Left renal cortex interstitium (tissue), 4 donors: Measurements from ENCODE around the gene CELF5. TPM values are rescaled to one million over a fixed set of nuclear protein-coding genes. Genes with fewer than 3 reads are reported as not detected.

Experiments used
- DNase-seq, 4 donors: peaks; one replicate each; pipeline ENCODE4 v3.0.0-alpha.2; 2013; ENCODE audit warnings: low read depth in 4 of 4, low spot score in 2 of 4, missing footprints in 1 of 4
- polyA plus RNA-seq, 4 donors: library from polyadenylated mRNA; unstranded; fragments of 120-200 nt; gene quantifications; one replicate each; pipeline ENCODE4 v1.2.1, GENCODE V29; 2013; ENCODE audit not compliant: insufficient read length in 4 of 4

Gene CELF5
- polyA plus RNA-seq, 4 donors, result 0.37 to 2.1 (median 1.0) TPM

DNA sequence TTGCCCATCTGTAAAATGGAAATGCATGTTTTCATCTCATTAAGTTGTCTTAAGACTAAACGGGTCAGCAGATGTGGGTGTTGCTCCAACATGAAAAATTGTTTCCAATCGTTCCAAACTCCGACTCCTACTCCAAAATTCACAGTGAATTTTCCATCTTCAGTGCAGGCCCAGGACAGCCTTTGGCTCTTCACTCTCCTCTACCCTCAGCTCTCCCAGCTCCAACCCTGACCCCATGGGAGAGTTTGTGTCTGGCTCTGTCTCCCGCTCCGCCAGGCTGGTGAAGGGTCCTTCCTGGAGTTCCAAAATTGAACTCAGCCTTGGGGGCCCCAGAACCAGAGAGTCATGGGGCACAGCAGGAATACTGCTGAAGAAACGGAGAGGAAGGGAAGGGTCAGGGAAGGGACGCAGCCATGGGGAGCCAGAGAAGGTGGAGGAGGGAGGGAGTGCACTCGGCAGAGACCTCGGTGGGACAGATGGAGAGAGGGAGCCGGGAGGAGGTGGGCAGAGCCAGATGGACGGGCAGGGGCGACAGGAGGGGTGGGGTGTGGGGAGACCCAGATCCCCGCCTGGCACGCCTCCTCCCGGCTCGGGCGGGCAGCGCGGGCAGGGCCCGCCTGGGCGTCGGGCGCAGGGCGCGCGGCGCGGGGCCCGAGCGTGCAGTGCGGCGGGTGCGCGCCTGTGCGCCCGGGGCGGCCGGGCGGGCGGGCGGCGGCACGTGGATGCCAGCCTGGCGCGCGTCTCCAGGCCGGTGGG, 45.6 kb downstream of the CELF5 start:
- DNase-seq, result no peak

DNA sequence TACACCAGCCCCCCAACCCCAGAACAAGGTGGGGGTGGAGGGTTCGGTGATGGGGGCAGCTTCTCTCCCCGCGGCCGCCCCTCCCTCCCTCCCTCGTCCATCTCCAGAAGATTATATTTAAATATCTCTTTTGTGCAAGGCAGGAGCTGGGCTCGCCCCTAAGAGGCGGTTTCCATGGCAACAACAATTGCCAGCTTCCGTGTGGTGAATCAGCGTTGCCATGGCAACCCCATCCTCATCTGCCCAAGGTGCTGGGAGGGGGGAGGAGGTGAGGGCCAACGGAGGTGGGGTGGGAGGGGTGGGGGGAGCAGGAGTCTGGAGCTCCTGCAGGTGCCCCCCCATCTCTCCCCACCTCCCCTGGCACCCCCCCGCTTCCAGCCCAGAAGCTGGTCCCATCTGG, 46.4 kb downstream of the CELF5 start:
- no peak for DNase-seq

DNA sequence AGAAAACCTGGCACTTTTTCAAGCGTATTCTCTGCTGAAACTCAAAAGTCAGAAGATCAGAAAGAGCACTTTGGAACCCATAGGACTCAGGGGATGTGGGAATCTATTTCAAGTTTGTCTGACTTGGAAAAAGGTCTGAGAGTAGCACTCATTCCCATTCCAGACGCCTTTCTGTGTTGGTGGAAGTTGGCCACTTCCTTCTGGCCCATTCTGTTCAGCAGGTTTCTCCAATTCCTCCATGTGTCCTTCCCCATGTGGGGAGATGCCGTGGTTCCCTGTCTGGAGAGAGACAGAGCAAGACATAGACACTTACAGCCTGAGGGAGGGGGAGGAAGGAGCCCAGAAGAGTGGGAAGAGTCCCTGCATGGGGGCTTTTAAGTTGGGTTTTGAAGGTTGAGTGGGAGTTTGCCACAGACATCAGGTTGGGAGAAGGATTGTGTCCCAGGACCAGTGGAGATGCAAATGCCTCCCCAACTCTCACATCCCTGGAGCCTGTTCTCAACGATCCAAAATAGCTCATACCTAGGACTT, 48.0 kb downstream of the CELF5 start:
- no peak for DNase-seq

DNA sequence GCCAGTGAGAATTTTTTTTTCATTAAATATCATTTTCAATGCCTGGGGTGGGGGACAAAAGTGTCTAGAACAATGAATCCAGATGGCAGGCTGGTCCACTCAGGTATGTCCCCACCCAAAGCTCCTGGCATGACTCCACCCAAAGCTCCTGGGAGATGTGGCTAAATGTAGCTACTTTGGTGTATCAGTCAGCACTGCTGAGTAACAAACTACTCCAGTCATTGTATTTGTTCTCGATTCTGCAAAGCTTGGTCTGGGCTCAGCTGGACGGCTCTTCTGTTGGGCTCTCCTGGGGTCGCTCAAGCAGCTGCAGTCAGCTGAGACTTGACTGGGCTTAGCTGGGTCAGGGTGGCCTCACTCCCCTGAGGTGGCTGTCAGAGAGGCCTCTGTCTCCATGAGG, 48.5 kb downstream of the CELF5 start:
- DNase-seq, result no peak

DNA sequence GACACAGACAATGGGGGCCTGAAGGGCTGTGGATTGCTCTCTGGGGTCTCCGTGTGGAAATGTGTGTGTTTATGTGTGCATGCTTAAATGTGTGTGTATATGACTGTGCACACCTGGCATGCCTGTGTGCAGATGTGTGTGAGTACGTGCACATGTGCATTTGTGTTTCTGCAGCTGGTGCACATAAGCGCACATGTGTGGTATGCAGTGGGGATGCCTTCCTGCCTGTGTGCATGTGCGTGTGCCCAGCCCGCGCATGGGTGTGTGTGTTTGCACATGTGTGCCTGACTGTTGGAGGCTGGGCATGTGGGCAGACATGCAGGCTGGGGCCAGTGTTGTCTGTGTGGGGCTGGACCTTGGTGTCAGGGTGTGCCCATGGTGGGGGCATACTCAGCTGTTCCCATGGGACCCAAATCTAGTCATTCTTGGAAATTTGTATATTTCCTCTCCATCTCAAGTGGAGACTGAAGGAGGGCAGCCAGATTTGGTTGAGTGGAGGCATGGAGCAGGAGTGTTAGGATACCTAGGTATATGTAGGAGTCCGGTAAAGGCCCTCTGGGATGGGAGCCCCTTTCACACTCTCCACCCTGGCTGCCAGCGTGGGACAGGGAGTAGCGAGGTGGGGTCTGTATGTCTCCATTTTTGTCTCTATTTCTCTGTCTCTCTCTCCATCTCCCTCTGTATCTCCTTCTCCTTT, 49.9 kb downstream of the CELF5 start:
- no peak for DNase-seq

DNA sequence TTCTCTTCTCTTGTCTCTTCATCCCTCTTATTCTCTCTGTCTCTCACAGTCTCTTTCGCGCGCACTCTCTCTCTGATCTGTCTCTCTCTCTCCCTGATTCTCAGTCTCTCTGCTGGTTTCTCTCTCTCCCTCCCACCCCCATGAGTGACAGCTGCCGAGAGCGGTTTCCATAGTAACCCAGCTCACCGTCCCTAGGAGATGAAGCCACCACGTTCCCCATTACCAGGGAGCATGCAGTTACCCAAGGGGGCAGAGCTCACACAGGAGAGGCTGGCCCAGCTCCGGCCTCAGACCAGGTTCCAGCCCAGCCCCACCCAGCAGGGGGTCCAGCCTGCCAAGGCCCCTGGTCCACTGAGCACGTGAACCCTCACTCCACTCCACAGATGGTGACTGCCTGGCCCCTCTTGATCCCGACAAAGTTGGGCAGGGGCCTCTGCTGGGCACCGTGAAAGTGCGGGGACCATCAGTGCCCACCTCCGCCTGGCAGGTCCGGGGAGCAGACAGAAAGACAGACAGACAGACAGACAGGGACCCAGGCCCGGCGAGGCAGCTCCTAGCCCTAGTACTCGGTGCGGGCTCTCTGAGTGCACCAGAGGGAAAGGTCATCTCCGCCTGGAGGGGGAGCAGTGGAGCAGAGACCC, 50.6 kb downstream of the CELF5 start:
- DNase-seq, result no peak

DNA sequence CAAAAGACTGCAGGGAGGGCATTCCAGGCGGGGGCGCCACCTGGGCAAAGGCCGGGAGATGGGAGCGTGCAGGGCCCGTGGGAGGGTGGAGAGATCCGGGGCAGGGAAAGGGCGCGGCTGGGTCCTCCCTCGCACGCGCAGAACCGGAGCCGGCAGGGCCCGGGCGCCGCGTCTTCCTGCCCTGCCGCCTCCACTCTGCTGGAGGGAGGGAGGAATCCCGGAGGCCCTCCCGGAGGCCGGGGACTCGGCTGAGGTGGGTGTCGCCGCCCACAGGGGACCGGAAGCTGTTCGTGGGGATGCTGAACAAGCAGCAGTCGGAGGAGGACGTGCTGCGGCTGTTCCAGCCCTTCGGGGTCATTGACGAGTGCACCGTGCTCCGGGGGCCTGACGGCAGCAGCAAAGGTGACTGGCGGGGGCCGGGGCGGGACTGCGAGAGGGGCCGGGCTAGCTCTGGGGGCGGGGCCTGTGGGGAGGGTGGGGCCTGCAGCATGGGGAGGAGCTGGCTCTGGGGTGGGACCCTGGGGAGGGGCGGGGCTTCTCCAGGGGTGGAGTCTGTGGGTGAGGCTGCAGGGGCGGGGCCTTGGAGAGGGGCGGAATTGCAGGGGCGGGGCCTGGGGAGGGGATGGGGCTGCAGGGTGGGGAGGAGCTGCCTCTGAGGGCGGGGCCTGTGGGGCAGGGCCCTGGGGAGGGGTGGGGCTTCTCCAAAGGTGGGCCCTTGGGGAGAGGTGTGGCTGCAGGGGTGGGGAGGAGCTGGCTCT, 51.3 kb downstream of the CELF5 start:
- no peak for DNase-seq

DNA sequence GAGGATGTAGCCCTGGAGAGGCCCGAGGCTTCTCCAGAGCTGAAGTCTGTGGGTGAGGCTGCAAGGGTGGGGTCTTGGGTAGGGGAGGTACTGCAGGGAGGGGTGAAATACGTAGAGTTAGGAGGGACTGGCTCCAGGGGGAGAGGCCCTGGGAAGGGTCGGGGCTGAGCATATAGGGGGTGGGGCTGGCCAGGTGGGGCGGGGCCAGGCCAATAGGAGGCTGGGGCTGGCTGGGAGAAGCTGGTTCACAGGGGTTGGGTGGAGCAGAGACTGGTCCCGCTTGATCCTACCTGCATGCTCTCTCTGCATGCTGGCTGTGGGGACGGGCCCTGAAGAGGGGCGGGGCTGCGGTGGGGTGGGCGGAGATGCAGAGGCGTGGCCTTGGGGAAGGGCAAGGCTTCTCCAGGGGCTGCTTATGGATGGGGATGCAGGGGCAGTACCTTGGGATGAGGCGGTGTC, 51.9 kb downstream of the CELF5 start:
- no peak for DNase-seq

DNA sequence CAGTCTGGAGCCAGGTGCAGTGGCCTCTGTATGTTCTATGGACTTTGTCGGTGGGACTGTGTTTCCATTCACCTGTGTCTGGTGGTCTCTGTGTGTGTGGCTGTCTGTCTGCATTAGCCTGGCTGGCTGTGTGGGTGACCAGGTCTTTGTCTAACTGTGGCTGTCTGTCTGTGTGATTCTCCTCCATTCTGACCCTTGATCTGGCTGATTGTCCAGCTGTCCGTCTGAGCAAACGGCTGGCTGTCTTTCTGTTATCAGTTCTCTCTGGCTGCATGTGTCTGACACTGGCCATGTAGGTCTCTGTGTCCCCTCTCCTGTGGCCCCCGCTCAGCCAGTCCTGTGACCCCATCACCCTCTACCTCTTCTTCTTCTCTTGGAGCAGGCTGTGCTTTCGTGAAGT, 53.2 kb downstream of the CELF5 start:
- DNase-seq, result no peak

DNA sequence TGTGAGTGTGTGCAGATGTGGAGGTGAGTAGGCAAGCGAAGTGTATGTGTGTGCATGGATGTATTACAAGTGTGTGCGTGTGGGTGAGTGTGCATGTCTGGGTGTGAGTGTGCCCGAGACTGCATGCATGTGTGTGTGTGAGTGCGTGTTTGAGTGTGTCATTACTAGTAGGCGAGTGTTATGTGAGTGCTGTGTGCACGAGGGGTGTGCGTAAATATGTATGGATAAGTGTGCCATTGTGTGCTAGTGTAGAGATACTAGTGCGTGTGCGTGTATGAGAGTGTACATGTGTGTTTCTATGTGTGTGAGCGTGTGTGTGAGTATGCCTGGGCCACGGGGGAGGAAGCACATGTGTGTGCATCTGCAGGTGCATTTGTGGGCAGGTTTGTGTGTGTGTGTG, 53.8 kb downstream of the CELF5 start:
- no peak for DNase-seq

DNA sequence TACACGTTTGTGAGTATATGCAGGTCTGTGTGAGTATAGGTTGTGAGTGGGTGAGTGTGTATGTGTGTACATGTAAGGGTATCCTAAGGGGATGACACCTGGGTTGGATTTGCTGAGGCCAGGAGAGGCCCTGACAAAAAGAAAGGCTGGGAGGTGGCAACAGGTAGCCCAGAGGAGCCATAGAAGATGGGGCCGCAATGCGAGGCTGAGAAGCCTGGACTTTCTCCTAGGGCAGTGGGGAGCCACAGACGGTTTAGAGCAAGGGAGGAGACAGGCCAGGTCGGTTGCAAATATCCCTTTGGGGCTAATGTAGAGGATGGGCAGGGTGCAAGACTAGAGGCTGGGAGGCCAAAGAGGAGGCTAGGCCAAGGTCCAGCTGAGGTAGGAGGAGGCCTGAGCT, 54.3 kb downstream of the CELF5 start:
- no peak for DNase-seq

DNA sequence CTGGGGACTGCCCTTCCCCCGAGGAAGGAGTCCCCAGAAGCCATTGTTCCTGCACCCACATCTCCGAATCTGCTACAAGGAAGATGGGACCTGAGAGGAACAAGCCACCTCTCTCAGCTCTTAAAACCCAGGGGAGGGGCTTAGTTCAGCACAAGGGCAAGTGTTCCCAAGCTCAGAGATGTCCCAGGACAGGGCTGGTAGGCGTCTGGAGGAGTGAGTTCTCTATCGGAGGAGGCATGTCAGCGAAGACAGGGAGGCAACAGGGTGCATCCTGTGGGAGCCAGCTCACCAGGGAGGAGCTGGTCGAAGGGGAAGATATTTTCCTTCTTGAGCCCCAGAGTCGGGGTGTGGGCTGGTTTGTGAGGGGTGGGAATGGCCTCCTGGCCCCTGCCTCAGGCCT, 54.8 kb downstream of the CELF5 start:
- no peak for DNase-seq

DNA sequence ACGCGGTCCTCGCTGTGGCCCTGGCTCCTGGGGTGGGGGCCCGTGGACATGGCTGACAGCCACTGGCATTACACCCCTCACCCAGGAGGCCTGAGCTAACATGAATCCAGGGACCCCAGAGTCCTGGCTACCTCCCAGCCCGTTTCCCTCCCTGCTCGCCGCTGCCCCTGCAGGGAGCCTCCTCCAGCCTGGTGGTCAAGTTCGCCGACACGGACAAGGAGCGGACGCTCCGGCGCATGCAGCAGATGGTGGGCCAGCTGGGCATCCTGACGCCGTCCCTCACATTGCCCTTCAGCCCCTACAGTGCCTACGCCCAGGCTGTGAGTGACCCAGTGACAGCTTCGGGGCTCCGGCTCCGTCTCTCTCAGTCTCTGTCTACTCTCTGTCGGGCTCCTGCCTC, 56.6 kb downstream of the CELF5 start:
- no peak for DNase-seq

DNA sequence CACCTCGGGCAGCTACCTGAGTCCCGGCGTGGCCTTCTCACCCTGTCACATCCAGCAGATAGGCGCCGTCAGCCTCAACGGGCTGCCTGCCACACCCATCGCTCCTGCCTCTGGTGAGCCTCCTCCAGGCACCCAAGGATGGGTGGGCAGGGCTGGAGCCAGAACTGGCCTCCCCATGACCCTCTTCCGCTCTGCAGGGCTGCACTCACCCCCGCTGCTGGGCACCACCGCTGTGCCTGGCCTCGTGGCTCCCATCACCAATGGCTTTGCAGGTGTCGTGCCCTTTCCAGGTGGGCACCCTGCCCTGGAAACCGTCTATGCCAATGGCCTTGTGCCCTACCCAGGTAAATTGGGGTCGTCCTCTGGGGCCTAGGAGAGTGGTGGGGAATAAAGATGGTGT, 57.7 kb downstream of the CELF5 start:
- DNase-seq, result no peak

DNA sequence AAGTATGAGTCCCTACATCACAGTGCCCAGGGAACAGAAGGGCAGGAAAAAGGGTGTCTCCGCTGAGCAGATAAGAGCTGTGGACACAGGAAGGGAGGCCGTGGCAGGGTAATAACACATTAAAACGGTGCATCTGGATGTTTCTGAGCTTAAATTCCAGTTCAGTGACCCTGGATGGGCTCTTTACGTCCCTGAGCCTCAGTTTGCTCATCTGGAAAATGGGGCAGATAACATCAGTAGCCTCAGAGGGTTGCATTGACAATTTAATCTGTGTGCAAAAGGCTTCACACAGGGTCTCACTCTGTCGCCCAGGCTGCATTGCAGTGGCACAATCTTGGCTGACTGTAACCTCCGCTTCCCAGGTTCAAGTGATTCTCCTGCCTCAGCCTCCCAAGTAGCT, 58.1 kb downstream of the CELF5 start:
- no peak for DNase-seq

DNA sequence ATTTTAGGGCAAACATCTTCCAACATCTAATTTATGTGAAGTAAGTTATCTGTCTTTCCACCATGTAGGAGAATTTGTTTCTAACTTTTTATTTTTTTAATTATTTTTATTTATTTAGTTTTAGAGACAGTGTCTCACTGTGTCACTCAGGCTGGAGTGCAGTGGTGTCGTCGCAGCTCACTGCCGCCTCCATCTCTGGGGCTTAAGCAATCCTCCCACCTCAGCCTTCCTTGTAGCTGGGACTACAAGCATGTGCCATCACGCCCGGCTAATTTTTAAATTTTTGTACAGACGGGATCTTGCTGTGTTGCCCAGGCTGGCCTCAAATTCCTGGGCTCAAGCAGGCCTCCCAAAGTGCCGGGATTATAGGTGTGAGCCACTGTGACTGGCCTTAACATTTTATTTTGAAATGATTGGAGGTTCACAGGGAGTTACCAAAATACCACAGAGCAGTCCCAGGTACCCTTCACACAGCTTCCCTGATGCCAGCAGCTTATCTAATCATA, 58.8 kb downstream of the CELF5 start:
- DNase-seq, result no peak

DNA sequence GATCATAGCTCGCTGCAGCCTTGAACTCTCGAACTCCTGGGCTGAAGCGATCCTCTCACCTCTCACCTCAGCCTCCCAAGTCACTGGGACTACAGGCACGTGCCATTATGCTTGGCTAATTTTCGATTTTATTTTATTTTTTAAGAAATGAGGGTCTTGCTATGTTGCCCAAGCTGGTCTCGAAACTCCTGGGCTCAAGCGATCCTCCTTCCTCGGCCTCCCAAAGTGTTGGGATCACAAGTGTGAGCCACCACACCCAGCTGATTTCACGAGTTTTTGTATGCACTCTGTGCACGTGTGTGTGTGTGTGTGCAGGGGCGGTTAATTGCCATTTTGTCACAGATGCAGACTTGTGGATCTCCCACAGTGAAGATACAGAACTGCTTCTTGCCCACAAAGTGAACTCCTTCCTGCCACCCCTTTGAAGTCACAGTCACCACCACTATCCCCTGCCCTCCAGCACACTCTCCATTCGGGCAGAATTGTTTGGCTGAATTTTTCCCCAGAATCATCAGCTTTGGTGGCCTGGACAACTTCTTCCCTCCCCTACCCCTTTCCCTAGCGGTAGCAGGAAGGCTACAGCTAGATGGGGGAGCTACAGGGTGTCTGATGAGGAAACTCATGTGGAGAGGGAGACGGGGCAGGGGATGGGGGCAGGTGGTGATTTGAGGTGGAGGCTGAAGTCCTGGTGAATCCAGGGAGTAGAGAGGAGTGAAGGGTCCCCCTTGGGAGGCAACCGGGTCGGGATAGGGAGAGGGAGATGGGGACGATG, 59.6 kb downstream of the CELF5 start:
- no peak for DNase-seq

DNA sequence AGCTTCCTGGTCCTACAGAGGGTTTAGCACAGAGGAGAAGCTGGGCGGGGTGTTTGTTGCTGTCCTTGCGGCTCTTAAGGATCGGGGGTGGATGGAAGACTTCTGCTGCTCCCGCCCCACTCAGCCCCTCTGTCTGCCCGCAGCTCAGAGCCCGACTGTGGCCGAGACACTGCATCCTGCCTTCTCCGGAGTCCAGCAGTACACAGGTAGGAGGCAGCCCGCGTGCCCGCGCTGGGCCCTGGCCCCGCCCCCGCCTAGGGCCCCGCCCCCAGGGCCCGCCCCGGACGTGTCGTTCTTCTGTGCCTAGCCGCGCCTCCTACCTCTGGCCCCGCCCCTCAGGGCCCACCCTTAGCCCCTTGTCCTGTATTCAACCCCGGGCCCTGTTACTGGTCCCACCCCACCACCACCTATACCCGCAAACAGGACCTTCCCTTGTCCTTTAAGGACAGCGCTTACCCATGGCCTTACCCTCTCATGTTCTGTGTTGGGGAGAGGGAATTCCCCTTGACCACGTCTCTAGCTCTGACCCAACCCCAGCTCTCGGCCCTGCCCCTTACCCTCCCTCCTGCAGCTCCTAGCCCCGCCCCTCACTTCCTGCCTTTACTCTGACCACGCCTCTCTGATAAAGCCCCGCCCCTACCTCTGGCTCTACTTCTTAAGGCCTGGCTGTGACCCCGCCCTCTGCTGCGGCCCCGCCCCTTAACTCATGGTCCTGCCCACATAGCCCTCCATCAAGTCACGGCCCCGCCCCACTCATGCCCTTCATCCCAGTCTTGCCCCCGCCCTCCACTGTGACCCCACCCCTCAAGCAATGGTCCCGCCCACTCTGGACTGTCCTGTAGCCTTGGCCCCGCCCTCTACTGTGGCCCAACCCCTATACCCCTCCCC, 60.5 kb downstream of the CELF5 start:
- no peak for DNase-seq

DNA sequence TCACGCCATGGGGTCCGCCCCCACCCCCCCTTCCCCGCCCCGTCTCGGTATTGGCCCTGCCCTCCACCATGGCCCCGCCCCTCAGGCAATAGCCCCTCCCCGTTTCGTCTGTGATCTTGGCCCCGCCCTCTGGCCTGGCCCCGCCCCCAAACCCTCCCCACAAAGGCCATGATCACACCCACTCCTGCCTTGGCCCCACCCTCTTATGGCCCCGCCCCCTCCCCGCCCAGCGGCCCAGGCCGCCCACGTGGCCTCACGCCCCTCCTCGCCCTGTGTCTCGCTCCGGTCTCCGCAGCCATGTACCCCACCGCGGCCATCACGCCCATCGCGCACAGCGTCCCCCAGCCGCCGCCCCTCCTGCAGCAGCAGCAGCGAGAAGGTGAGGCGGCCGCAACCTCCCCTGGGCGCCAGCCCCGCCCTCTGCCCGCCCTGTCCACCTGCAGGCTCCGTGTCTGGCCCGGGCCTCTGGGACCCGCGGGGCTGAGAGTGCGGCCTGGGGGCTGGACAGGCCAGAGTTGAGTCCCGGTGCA, 61.3 kb downstream of the CELF5 start:
- DNase-seq, result no peak
